AG09319 (cell line): Measurements from ENCODE around the gene N4BP2L2.

ENCODE experiments used
- DNase-seq: peaks from one replicate; pipeline ENCODE4 v3.0.0-alpha.2; 2010; ENCODE audit warnings: low read depth; ENCODE audit errors: extremely low read depth
- TF ChIP-seq, protein P1 (sequence below): IDR thresholded peaks from 2 replicates; pipeline ENCODE4 v1.5.1; 2011; ENCODE audit warnings: low read depth, mild to moderate bottlenecking, inconsistent platforms, low read length, moderate library complexity

N4BP2L2 gene

DNA sequence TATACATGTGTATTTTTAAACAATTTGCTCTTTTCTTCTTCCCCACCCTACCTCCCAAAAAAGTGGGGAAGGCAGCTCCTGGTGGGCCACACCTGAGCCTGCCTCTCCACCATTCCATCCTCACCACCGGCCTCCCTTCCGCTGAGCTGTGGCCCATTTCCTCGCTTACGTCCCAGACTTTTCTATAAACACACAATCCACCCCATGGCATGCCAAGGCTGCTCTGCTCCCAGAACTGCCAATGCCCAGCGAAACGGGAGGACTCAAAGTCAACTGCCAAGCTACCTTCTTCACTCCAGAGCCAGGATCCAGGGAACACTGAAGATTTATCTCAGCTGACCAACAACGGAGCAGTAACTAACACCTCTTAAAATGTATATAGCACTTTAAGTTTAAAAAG, 113.4 kb downstream of the N4BP2L2 start:
- TF ChIP-seq, protein P1, sequence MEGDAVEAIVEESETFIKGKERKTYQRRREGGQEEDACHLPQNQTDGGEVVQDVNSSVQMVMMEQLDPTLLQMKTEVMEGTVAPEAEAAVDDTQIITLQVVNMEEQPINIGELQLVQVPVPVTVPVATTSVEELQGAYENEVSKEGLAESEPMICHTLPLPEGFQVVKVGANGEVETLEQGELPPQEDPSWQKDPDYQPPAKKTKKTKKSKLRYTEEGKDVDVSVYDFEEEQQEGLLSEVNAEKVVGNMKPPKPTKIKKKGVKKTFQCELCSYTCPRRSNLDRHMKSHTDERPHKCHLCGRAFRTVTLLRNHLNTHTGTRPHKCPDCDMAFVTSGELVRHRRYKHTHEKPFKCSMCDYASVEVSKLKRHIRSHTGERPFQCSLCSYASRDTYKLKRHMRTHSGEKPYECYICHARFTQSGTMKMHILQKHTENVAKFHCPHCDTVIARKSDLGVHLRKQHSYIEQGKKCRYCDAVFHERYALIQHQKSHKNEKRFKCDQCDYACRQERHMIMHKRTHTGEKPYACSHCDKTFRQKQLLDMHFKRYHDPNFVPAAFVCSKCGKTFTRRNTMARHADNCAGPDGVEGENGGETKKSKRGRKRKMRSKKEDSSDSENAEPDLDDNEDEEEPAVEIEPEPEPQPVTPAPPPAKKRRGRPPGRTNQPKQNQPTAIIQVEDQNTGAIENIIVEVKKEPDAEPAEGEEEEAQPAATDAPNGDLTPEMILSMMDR, result no peak
- DNase-seq, result no peak

DNA sequence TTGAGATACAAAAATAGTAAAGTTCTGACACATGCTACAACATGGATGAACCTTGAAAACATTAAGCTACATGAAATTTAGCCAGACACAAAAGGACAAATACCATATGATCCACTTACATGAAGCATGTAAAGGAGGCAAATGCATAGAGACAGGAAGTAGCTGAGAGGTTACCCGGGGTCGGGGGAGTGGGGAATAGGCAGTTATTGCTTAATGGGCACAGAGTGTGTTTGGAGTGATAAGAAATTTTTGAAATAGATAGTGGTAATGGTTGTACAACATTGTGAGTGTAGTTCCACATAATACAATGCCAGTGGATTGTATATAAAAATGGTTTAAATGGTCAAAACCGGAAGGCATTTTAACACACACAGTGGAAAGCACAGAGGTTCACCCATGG, 115.0 kb downstream of the N4BP2L2 start:
- TF ChIP-seq, protein P1, result no peak
- no peak for DNase-seq

DNA sequence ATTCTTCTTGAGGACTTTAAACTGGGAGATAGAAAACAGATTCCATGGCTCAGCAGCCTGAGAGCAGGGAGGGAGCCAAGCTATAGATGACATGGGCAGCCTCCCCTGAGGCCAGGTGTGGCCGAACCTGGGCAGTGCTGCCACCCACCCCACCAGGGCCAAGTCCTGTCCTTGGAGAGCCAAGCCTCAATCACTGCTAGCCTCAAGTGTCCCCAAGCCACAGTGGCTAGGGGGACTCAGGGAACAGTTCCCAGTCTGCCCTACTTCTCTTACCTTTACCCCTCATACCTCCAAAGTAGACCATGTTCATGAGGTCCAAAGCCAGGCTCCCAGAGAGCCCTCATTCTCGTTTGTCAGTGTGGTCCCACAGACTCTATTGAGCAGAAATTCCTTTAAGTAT, 118.7 kb downstream of the N4BP2L2 start:
- no peak for DNase-seq

DNA sequence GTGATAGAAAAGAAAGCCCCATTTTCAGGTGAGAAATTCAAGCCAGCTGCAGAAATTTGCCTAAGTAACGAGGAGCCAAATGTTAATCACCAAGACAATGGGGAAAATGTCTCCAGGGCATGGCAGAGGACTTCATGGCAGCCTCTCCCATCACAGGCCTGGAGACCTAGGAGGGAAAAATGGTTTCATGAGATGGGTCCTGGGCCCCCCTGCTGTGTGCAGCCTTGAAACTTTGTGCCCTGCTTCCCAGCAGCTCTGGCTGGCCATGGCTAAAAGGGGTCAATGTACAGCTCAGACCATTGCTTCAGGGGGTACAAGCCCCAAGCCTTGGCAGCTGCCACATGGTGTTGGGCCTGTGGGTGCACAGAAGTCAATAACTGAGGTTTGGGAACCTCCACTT, 120.6 kb downstream of the N4BP2L2 start:
- TF ChIP-seq, protein P1, result no peak
- DNase-seq, result no peak

More for the DNA sequence above, 118.7 kb downstream of the N4BP2L2 start:
- TF ChIP-seq, protein P1, result no peak

DNA sequence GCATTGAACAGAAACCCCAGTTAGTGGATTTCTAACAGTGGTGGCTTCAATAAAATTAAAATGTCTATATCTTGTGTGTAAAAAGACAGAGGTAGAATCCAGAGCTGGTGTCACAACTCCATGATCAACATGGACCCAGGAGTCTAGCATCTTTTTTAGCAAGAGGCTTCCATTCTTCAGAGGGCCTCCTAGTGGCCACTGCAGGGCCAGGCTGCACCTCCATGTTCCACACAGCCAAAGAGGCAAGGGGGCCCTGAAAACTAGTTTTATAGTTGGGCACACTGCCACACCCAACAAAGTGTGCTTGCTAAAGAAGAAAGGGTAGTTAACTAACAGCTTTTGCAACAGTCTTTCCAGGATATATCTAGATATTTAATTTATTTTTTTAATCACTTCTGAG, 123.6 kb downstream of the N4BP2L2 start:
- no peak for DNase-seq
- TF ChIP-seq, protein P1, result peak; percentile 44

DNA sequence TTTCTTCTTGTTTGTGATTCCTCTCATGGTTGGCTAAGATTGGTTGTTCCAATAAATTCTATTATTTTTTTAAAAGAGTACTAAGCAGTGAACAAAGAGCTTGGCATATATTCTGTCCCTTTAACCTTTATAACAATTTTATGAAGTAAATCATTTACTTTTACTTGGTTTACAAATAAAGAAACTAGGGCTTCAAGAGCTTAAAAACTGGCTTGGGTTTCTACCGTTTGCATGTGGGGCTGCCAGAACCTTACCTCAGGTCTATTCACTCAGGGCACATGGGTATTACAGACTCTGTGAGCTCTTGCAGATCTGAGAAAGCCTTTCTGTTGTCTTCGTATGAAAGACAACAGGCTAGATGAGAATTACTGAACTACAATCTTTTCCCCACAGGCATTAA, 124.0 kb downstream of the N4BP2L2 start:
- DNase-seq, result no peak
- TF ChIP-seq, protein P1, result no peak

DNA sequence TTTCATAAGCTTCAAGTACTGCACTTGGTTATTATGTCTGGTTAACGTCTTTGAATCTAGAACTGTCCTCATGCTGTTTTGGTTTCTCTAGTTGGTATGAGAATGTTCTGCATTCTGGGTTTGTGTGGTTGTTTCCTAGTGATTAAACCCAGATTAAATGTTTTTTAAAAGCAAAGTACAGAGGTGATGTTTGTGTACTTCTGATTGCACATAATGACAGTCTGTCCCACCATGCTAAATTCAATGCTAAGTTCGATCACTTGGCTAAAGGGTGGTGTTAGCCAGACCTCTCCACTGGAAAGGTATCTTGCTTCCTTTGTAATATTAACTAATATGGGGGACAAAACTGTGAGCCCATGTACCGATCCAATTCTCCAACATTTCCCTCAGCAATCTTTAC, 125.3 kb downstream of the N4BP2L2 start:
- no peak for DNase-seq
- TF ChIP-seq, protein P1, result no peak
